Measurements from ENCODE around the gene RBCK1.

GRCh38 chr20:433300-433975, 25.3 kb downstream of the RBCK1 start:
- no peak for TF ChIP-seq CTCF (IDR thresholded peaks at IDR 0.05)
- no peak for TF ChIP-seq POLR2A (IDR thresholded peaks at IDR 0.05)

All from stomach (tissue), 4 donors.